H9 (cell line): ENCODE measurements around the gene MRI1. TPM values are rescaled to one million over a fixed set of nuclear protein-coding genes. Genes with fewer than 3 reads are reported as not detected.

Experiments used
- DNase-seq: peaks from one replicate; pipeline ENCODE4 v3.0.0-alpha.2; 2017
- H2AFZ ChIP-seq: one replicate; pipeline ENCODE4 v1.6.1; 2013; ENCODE audit warnings: mild to moderate bottlenecking, low read length, control low read depth, moderate library complexity
- H2AK5ac ChIP-seq: 2 replicates; pipeline ENCODE4 v1.6.1; 2013; ENCODE audit warnings: low read length, control low read depth, mixed read lengths; ENCODE audit not compliant: insufficient read length
- H2BK120ac ChIP-seq: one replicate; pipeline ENCODE4 v1.6.1; 2013; ENCODE audit warnings: low read depth, mild to moderate bottlenecking, low read length, control low read depth, inconsistent platforms; ENCODE audit not compliant: poor library complexity, severe bottlenecking
- H2BK12ac ChIP-seq: 2 replicates; pipeline ENCODE4 v1.6.1; 2013; ENCODE audit warnings: low read length, control low read depth, mixed read lengths, low read depth; ENCODE audit not compliant: insufficient read length
- H2BK15ac ChIP-seq: 2 replicates; pipeline ENCODE4 v1.6.1; 2013; ENCODE audit warnings: low read depth, low read length, control low read depth
- H2BK20ac ChIP-seq: one replicate; pipeline ENCODE4 v1.6.1; 2013; ENCODE audit warnings: low read depth, mild to moderate bottlenecking, low read length, control low read depth, inconsistent platforms; ENCODE audit not compliant: poor library complexity, severe bottlenecking
- H2BK5ac ChIP-seq: 2 replicates; pipeline ENCODE4 v1.6.1; 2013; ENCODE audit warnings: low read length, control low read depth, mixed read lengths; ENCODE audit not compliant: insufficient read length
- H3K14ac ChIP-seq: 2 replicates; pipeline ENCODE4 v1.6.1; 2013; ENCODE audit warnings: low read length, control low read depth; ENCODE audit not compliant: insufficient read depth
- H3K18ac ChIP-seq: 2 replicates; pipeline ENCODE4 v1.6.1; 2013; ENCODE audit warnings: low read depth, mild to moderate bottlenecking, mixed read lengths, low read length, control low read depth; ENCODE audit not compliant: insufficient read length
- H3K23ac ChIP-seq: 2 replicates; pipeline ENCODE4 v1.6.1; 2013; ENCODE audit warnings: low read length, control low read depth, mixed read lengths, low read depth; ENCODE audit not compliant: insufficient read length
- H3K23me2 ChIP-seq: 2 replicates; pipeline ENCODE4 v1.6.1; 2013; ENCODE audit warnings: low read depth, mild to moderate bottlenecking, mixed read lengths, low read length, control low read depth; ENCODE audit not compliant: insufficient read length, poor library complexity, severe bottlenecking
- H3K27ac ChIP-seq: 2 replicates; pipeline ENCODE4 v1.5.1; 2013; ENCODE audit warnings: low read length, control low read depth, mixed read lengths, low read depth; ENCODE audit not compliant: insufficient read length
- H3K27me3 ChIP-seq: 2 replicates; pipeline ENCODE4 v1.6.1; 2013; ENCODE audit warnings: low read length, control low read depth, inconsistent platforms; ENCODE audit not compliant: insufficient read depth
- H3K4ac ChIP-seq: 2 replicates; pipeline ENCODE4 v1.6.1; 2013; ENCODE audit warnings: low read depth, mild to moderate bottlenecking, control low read depth, inconsistent platforms, low read length, moderate library complexity
- H3K4me1 ChIP-seq: 2 replicates; pipeline ENCODE4 v1.6.1; 2013; ENCODE audit warnings: low read length, control low read depth, inconsistent platforms; ENCODE audit not compliant: insufficient read depth
- H3K4me2 ChIP-seq: 2 replicates; pipeline ENCODE4 v1.6.1; 2013; ENCODE audit warnings: low read length, control low read depth, mixed read lengths; ENCODE audit not compliant: insufficient read length, insufficient read depth
- H3K56ac ChIP-seq: 2 replicates; pipeline ENCODE4 v1.6.1; 2013; ENCODE audit warnings: low read depth, mild to moderate bottlenecking, mixed read lengths, low read length, control low read depth; ENCODE audit not compliant: insufficient read length
- H3K79me1 ChIP-seq: 2 replicates; pipeline ENCODE4 v1.6.1; 2013; ENCODE audit warnings: low read depth, mild to moderate bottlenecking, moderate library complexity, low read length, control low read depth, inconsistent platforms; ENCODE audit not compliant: insufficient read depth, poor library complexity, severe bottlenecking
- H3K79me2 ChIP-seq: 2 replicates; pipeline ENCODE4 v1.6.1; 2013; ENCODE audit warnings: low read length, control low read depth, inconsistent platforms; ENCODE audit not compliant: insufficient read depth
- H3K9ac ChIP-seq: 2 replicates; pipeline ENCODE4 v1.6.1; 2013; ENCODE audit warnings: low read length, control low read depth, mixed read lengths; ENCODE audit not compliant: insufficient read length; ENCODE audit errors: extremely low read depth
- H3K9me3 ChIP-seq: one replicate; pipeline ENCODE4 v1.6.1; 2013; ENCODE audit warnings: low read depth, low read length, inconsistent platforms; ENCODE audit not compliant: control insufficient read depth
- H3T11ph ChIP-seq: one replicate; pipeline ENCODE4 v1.6.1; 2013; ENCODE audit warnings: mild to moderate bottlenecking, low read length, control low read depth, inconsistent platforms
- H4K20me1 ChIP-seq: one replicate; pipeline ENCODE4 v1.6.1; 2013; ENCODE audit not compliant: control insufficient read depth, insufficient read length, insufficient read depth
- H4K5ac ChIP-seq: 2 replicates; pipeline ENCODE4 v1.6.1; 2013; ENCODE audit warnings: low read depth, mild to moderate bottlenecking, mixed read lengths, low read length, control low read depth; ENCODE audit not compliant: insufficient read length
- H4K8ac ChIP-seq: replicated peaks from 2 replicates; pipeline ENCODE4 v1.6.1; 2013; ENCODE audit warnings: low read length, control low read depth, mixed read lengths, low read depth; ENCODE audit not compliant: insufficient read length
- H4K91ac ChIP-seq: 2 replicates; pipeline ENCODE4 v1.6.1; 2013; ENCODE audit warnings: low read depth, mild to moderate bottlenecking, moderate library complexity, mixed read lengths, low read length, control low read depth; ENCODE audit not compliant: insufficient read length
- H3K27ac Mint-ChIP-seq, 3 experiments: 2 replicates in 2 of 3; 3 replicates in 1 of 3; pipeline ENCODE4 v1.8.0; 2020 to 2021; ENCODE audit warnings: mixed read lengths in 3 of 3, mild to moderate bottlenecking in 1 of 3, moderate library complexity in 1 of 3
- H3K27me3 Mint-ChIP-seq: 2 replicates; pipeline ENCODE4 v1.8.0; 2021; ENCODE audit warnings: low read depth, mild to moderate bottlenecking, moderate library complexity, mixed read lengths
- H3K36me3 Mint-ChIP-seq, 3 experiments: 2 replicates in 2 of 3; 3 replicates in 1 of 3; pipeline ENCODE4 v1.8.0; 2020 to 2021; ENCODE audit warnings: low read depth in 3 of 3, mixed read lengths in 3 of 3; ENCODE audit not compliant: insufficient read depth in 1 of 3
- H3K4me1 Mint-ChIP-seq, 2 experiments: 2 replicates each; pipeline ENCODE4 v1.8.0; 2020; ENCODE audit warnings: mixed read lengths in 2 of 2
- H3K4me3 Mint-ChIP-seq, 2 experiments: 2 replicates in 1 of 2; 3 replicates in 1 of 2; pipeline ENCODE4 v1.8.0; 2020 to 2021; ENCODE audit warnings: mild to moderate bottlenecking in 2 of 2, mixed read lengths in 2 of 2, moderate library complexity in 1 of 2
- H3K9me3 Mint-ChIP-seq, 2 experiments: 2 replicates in 1 of 2; 3 replicates in 1 of 2; pipeline ENCODE4 v1.8.0; 2020; ENCODE audit warnings: mild to moderate bottlenecking in 2 of 2, mixed read lengths in 2 of 2, moderate library complexity in 1 of 2
- CTCF ChIP-seq: fragments of 200-600 bp; sonication (generic); conservative IDR thresholded peaks from 3 replicates; pipeline ENCODE4 v1.8.0; 2021; ENCODE audit warnings: antibody characterized with exemption, mild to moderate bottlenecking
- WGBS: extraction: QIAGEN DNeasy Blood & Tissue Kit; methylation state at CpG from one replicate; pipeline ENCODE4 v1.1.7; 2013; ENCODE audit warnings: missing lambda C conversion rate, low lambda C conversion rate, mixed read lengths; ENCODE audit not compliant: insufficient read length; ENCODE audit errors: extremely low coverage; 5-methylcytosine and 5-hydroxymethylcytosine counted together
- total RNA-seq: library from RNA; stranded (reverse); gene quantifications from 2 replicates; pipeline ENCODE4 v1.2.1, GENCODE V29; 2021

MRI1 gene
- total RNA-seq, 1 experiment from 2014 or later, result 19.5 TPM

DNA sequence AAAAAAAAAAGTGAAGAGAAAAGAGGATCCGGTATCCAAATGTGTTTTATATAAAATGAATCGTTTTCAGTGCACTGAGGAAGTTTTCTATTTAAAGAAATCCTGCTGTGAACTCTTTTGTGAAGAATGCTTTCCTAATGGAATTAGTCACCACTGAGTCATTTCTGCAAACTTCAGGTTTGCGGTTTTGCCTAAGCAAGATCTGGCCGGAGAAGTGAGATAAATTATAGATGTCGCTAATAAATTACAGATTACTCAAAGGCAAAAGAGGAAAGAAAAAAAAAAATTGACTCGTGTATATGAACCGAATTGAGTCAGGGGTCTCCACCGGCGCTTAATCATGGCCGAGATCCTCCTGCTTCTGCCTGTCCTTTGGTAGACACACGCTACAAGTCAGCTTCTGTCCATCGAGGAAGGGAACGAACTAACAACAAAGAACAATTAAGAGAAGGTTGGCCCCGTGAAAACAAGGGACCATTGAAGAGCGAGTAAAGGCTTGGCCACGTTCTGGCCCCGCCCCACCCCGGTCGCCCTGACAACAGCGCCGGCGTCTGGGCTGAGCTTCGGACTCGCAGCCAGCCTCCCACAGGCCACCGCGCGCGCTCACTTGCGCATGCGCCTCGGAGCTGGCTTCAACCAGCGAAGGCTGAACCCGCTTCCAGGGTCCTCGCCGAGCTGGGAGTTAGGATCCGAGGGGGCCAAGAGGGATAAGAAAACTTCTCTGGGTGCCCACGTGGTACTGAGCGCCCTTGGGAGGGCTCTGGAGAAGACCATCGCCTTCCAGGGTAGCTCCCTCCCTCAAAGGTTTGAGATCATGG, 33.0 kb upstream of the MRI1 start:
- peak overlapping the region; percentile 57 for H2AFZ ChIP-seq
- no peak overlapping the region for H2BK120ac ChIP-seq
- H2BK12ac ChIP-seq, result no peak overlapping the region
- H3K23me2 ChIP-seq, result peaks cover 6% of the 10 kb centered on the region
- no peak overlapping the region for H3K56ac ChIP-seq
- Mint-ChIP-seq H3K36me3 (peaks cover 2 to 9% (median 4%) of the 10 kb centered on the region in 3 experiments; a peak in 5 of 7 replicates), H3K4me1 (peaks cover 11 to 12% of the 10 kb centered on the region in 2 experiments), H3K4me3 (peak overlapping the region; percentile 57 to 79), H3K27ac (peak overlapping the region; percentile 74 to 93 (median 81); a peak in 6 of 7 replicates), H3K27me3 (no peaks in the 10 kb centered on the region), H3K9me3 (no peaks in the 10 kb centered on the region)
- TF ChIP-seq CTCF, result no peak
- H3K9ac ChIP-seq, result peak overlapping the region; percentile 95
- WGBS, result no CpG with 5 or more reads among the region's 39 CpGs
- H3K9me3 ChIP-seq, result no peaks in the 10 kb centered on the region
- no peak overlapping the region for H4K5ac ChIP-seq
- H3K18ac ChIP-seq, result peak overlapping the region; percentile 79
- peak overlapping the region; percentile 47 for H3K27ac ChIP-seq
- H3T11ph ChIP-seq, result no peak overlapping the region
- H3K4me1 ChIP-seq, result no peaks in the 10 kb centered on the region
- H3K79me1 ChIP-seq, result no peaks in the 10 kb centered on the region
- no peak overlapping the region for H3K23ac ChIP-seq
- H3K14ac ChIP-seq, result peak overlapping the region; percentile 81
- no peak overlapping the region for H2BK20ac ChIP-seq
- peak; percentile 98 for DNase-seq
- H2BK15ac ChIP-seq, result no peak overlapping the region
- no peak overlapping the region for H4K8ac ChIP-seq
- H2BK5ac ChIP-seq, result no peak overlapping the region
- H3K79me2 ChIP-seq, result no peaks in the 10 kb centered on the region
- peak overlapping the region; percentile 95 for H4K91ac ChIP-seq
- H3K4ac ChIP-seq, result no peak overlapping the region
- peak overlapping the region; percentile 85 for H2AK5ac ChIP-seq
- no peaks in the 10 kb centered on the region for H4K20me1 ChIP-seq
- H3K4me2 ChIP-seq, result peak overlapping the region; percentile 95
- no peaks in the 10 kb centered on the region for H3K27me3 ChIP-seq
